Suprapubic skin (tissue), 4 donors: ENCODE results near the gene KCNIP4. TPM values are rescaled to one million over a fixed set of nuclear protein-coding genes. Genes with fewer than 3 reads are reported as not detected.

Experiments used
- DNase-seq, 2 donors: peaks; one replicate each; pipeline ENCODE4 v3.0.0-alpha.2; 2019; ENCODE audit warnings: low spot score in 2 of 2
- H3K27ac ChIP-seq: fragments of 200-600 bp; sonication (generic); one replicate; pipeline ENCODE4 v1.5.1; 2019
- H3K27me3 ChIP-seq: fragments of 200-600 bp; sonication (generic); one replicate; pipeline ENCODE4 v1.5.1; 2019
- H3K36me3 ChIP-seq: fragments of 200-600 bp; sonication (generic); one replicate; pipeline ENCODE4 v1.5.1; 2019
- H3K4me1 ChIP-seq: fragments of 200-600 bp; sonication (generic); one replicate; pipeline ENCODE4 v1.5.1; 2019
- H3K4me3 ChIP-seq: fragments of 200-600 bp; sonication (generic); one replicate; pipeline ENCODE4 v1.5.1; 2019; ENCODE audit warnings: mild to moderate bottlenecking
- H3K9me3 ChIP-seq: fragments of 200-600 bp; sonication (generic); one replicate; pipeline ENCODE4 v1.5.1; 2019
- EP300 ChIP-seq: sonication (generic); formaldehyde crosslinking; IDR thresholded peaks from one replicate; pipeline ENCODE4 v1.6.1; 2017; ENCODE audit warnings: antibody characterized with exemption
- POLR2A ChIP-seq, 2 donors: fragments of 450-650 bp; IDR thresholded peaks; one replicate each; pipeline ENCODE4 v1.6.1; 2017; ENCODE audit warnings: antibody characterized with exemption in 2 of 2, mild to moderate bottlenecking in 2 of 2, moderate library complexity in 2 of 2
- POLR2AphosphoS5 ChIP-seq, 3 donors: sonication (generic); formaldehyde crosslinking; IDR thresholded peaks; one replicate each; pipeline ENCODE4 v1.6.1; 2017; ENCODE audit warnings: antibody characterized with exemption in 3 of 3
- WGBS: methylation state at CpG from one replicate; pipeline ENCODE4 v1.1.5; 2018; 5-methylcytosine and 5-hydroxymethylcytosine counted together
- total RNA-seq, 4 donors: library from RNA; depleted of rRNA; stranded (reverse); fragments of >200 nt; gene quantifications; one replicate each; pipeline ENCODE4 v1.1.0, GENCODE V29; 2016
- TF ChIP-seq, protein P1 (sequence below), 2 donors: fragments of 200-600 bp in 1 of 2; fragments of 450-650 bp in 1 of 2; sonication (generic) in 1 of 2; IDR thresholded peaks; one replicate each; pipeline ENCODE4 v1.5.1; 2016 to 2019; ENCODE audit warnings: antibody characterized with exemption in 2 of 2, mild to moderate bottlenecking in 1 of 2, moderate library complexity in 1 of 2

KCNIP4 gene
- total RNA-seq, 4 donors from 2014 or later, result not detected

DNA sequence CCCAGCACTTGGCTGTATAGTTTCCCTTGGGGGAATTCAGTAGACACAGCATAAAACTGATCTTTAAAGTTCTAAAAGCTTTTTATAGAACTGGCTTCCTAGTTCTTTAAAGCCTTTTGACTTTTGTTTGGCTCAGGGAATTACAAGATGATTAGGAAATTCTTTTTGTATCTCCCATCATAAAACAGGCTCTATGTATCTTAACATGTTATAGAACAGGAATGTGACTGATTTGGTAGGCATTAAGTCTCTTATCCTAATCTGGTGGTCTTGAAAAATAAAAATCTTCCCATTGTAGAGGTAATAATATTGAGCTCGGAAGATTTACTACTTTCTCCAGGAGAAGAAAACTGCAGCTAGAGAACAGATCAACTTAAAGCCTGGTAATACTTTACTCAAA is 262.7 kb downstream of the KCNIP4 start:
- no peak overlapping the region for H3K4me3 ChIP-seq
- no peaks in the 10 kb centered on the region for H3K27me3 ChIP-seq
- 78% methylated on average over 1 of the region's 1 CpG for WGBS
- H3K27ac ChIP-seq, result no peak overlapping the region
- no peaks in the 10 kb centered on the region for H3K4me1 ChIP-seq
- TF ChIP-seq, protein P1, sequence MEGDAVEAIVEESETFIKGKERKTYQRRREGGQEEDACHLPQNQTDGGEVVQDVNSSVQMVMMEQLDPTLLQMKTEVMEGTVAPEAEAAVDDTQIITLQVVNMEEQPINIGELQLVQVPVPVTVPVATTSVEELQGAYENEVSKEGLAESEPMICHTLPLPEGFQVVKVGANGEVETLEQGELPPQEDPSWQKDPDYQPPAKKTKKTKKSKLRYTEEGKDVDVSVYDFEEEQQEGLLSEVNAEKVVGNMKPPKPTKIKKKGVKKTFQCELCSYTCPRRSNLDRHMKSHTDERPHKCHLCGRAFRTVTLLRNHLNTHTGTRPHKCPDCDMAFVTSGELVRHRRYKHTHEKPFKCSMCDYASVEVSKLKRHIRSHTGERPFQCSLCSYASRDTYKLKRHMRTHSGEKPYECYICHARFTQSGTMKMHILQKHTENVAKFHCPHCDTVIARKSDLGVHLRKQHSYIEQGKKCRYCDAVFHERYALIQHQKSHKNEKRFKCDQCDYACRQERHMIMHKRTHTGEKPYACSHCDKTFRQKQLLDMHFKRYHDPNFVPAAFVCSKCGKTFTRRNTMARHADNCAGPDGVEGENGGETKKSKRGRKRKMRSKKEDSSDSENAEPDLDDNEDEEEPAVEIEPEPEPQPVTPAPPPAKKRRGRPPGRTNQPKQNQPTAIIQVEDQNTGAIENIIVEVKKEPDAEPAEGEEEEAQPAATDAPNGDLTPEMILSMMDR (IDR thresholded peaks at IDR 0.05), result no peak
- TF ChIP-seq EP300 (no peak), POLR2AphosphoS5 (IDR thresholded peaks at IDR 0.05) (no peak), POLR2A (IDR thresholded peaks at IDR 0.05) (no peak)
- H3K9me3 ChIP-seq, result no peaks in the 10 kb centered on the region
- no peak for DNase-seq
- no peaks in the 10 kb centered on the region for H3K36me3 ChIP-seq

DNA sequence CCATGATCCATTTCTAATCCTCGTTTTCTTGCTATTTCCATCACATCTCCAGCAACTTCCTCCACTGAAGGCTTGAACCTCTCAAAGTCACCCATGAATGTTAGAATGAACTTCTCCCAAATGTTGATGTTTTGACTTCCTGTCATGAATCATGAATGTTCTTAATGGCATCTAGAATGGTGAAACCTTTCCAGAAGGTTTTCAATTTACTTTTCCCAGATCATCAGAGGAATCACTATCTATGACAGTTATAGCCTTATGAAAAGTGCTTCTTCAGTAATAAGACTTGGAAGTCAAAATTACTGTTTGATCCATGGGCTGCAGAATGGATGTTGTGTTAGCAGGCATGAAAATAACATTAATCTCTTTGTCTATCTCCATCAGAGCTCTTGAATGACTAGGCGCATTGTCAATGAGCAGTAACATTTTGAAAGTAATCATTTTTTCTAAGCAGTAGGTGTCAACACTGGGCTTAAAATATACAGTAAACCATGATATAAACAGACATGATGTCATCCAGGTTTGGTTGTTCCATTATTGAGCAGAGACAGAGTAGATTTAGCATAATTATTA is 268.2 kb downstream of the KCNIP4 start:
- no peaks in the 10 kb centered on the region for H3K27me3 ChIP-seq
- H3K27ac ChIP-seq, result no peak overlapping the region
- no peaks in the 10 kb centered on the region for H3K9me3 ChIP-seq
- TF ChIP-seq POLR2AphosphoS5 (IDR thresholded peaks at IDR 0.05) (no peak), POLR2A (IDR thresholded peaks at IDR 0.05) (no peak), EP300 (no peak)
- TF ChIP-seq, protein P1 (IDR thresholded peaks at IDR 0.05), result no peak
- 81% methylated on average over 2 of the region's 2 CpGs for WGBS
- H3K36me3 ChIP-seq, result no peaks in the 10 kb centered on the region
- DNase-seq, result no peak
- H3K4me3 ChIP-seq, result no peak overlapping the region
- H3K4me1 ChIP-seq, result no peaks in the 10 kb centered on the region

DNA sequence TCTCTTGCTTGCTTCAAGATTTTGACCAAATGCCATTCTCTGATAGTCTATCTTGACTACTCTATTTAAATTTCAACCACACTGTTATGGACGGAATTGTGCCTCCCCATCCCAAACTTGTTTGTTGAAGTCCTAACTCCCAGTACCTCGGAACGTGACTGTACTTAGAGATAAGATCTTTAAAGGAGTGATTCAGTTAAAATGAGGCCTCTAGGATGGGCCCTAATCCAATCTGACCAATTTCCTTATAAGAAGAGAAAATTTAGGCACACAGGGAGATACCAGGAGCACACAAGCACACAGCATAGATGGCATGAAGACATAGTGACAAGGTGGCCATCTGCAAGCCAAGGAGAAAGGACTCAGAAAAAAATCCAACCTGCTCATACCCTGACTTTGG is 269.9 kb downstream of the KCNIP4 start:
- no peak overlapping the region for H3K27ac ChIP-seq
- no peaks in the 10 kb centered on the region for H3K36me3 ChIP-seq
- no peak overlapping the region for H3K4me3 ChIP-seq
- no peaks in the 10 kb centered on the region for H3K27me3 ChIP-seq
- WGBS, result 27% methylated on average over 3 of the region's 3 CpGs
- no peaks in the 10 kb centered on the region for H3K4me1 ChIP-seq
- TF ChIP-seq POLR2AphosphoS5 (IDR thresholded peaks at IDR 0.05) (no peak), POLR2A (IDR thresholded peaks at IDR 0.05) (no peak), EP300 (no peak)
- TF ChIP-seq, protein P1 (IDR thresholded peaks at IDR 0.05), result no peak
- no peak for DNase-seq
- no peaks in the 10 kb centered on the region for H3K9me3 ChIP-seq

DNA sequence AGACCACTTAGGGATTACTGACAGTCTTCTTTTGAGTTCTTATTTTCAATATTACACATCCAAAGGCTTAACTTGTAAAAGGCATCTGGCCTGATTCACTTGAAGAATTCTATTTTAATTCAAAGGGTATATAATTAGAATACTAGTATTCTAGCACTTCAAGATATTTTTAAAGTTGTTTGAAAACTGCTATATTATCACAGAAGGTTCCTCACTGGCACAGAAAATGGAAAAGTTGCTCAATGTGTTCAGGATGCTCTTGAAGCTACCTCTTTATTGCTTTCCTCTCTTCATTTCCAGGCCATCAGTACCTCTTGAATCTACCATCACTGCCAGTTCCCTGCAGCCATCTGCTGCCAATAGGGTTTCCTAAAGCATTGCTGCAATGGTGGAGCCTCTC is 271.4 kb downstream of the KCNIP4 start:
- Histone ChIP-seq H3K27me3 (no peaks in the 10 kb centered on the region), H3K4me3 (no peak overlapping the region), H3K36me3 (no peaks in the 10 kb centered on the region), H3K9me3 (no peaks in the 10 kb centered on the region), H3K4me1 (no peaks in the 10 kb centered on the region), H3K27ac (no peak overlapping the region)
- no peak for TF ChIP-seq EP300
- no peak for TF ChIP-seq POLR2A (IDR thresholded peaks at IDR 0.05)
- TF ChIP-seq POLR2AphosphoS5 (IDR thresholded peaks at IDR 0.05), result no peak
- TF ChIP-seq, protein P1 (IDR thresholded peaks at IDR 0.05), result no peak
- no peak for DNase-seq

DNA sequence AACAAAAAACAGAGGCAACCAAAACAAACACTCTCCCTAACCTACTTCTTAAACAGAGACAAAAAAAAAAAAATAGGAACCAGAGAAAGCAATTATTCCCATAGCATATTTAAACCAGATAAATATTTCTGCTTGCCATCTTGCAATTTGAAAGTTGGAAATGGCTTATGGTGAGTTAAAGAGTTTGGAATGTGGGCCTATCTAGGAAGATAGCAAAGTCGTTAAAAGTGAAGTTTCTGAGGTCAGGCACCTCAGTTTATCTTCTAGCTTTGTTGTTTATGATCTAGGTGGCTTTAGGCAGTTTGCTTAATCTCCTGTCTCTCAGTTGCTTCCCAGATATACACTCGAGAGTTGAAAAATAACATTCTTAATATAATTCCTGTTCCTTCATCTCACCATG is 284.2 kb downstream of the KCNIP4 start:
- no peak for TF ChIP-seq POLR2AphosphoS5 (IDR thresholded peaks at IDR 0.05)
- TF ChIP-seq POLR2A (IDR thresholded peaks at IDR 0.05), result no peak
- no peak for TF ChIP-seq EP300
- TF ChIP-seq, protein P1 (IDR thresholded peaks at IDR 0.05), result no peak
- no peak overlapping the region for H3K27ac ChIP-seq
- no peak for DNase-seq
- H3K36me3 ChIP-seq, result no peaks in the 10 kb centered on the region
- H3K4me1 ChIP-seq, result no peaks in the 10 kb centered on the region
- H3K9me3 ChIP-seq, result no peaks in the 10 kb centered on the region
- no peak overlapping the region for H3K4me3 ChIP-seq
- WGBS, result 30% methylated on average over 2 of the region's 2 CpGs
- no peaks in the 10 kb centered on the region for H3K27me3 ChIP-seq
